GM12878 (cell line): ENCODE results near the gene FAM156A. TPM values are rescaled to one million over a fixed set of nuclear protein-coding genes. Genes with fewer than 3 reads are reported as not detected.
"Not testable (repeated sequence)": the region's sequence is repeated elsewhere in the genome, so short reads cannot be mapped to it uniquely, and the experiment has no call there.

Experiments used
- ATAC-seq: fragments of 200-7000 bp; cut with Tn5 transposase; 3 replicates; pipeline ENCODE4 v1.9.1; 2020; ENCODE audit warnings: mild to moderate bottlenecking, moderate library complexity
- BruUV-seq: library from RNA; stranded (reverse); fragments of 400-500 nt; replicated peaks from 2 replicates; lab custom pipeline; 2021; lab: Mats Ljungman, UMichigan
- CTCF ChIA-PET: fragments of 300-600 bp; sonication (Branson Sonifier 250); formaldehyde crosslinking; extraction: SDS; loops from one replicate; lab custom pipeline; 2021; ENCODE audit warnings: inconsistent platforms; lab: Yijun Ruan, JAX
- POLR2A ChIA-PET: fragments of 350-600 bp; formaldehyde crosslinking; extraction: SDS; loops from one replicate; lab custom pipeline; 2021; ENCODE audit warnings: inconsistent platforms; lab: Charles Lee
- RAD21 ChIA-PET: fragments of 300-600 bp; sonication (Branson Sonifier 250); formaldehyde crosslinking; loops from one replicate; lab custom pipeline; 2023; ENCODE audit warnings: antibody characterized with exemption; ENCODE audit not compliant: unreplicated experiment; lab: Charles Lee
- SMC1A ChIA-PET: fragments of 300-600 bp; sonication (Branson Sonifier 250); formaldehyde crosslinking; loops from one replicate; lab custom pipeline; 2023; ENCODE audit not compliant: unreplicated experiment, uncharacterized antibody; lab: Charles Lee
- DNase-seq: peaks from one replicate; pipeline ENCODE4 v3.0.0-alpha.2; 2011; ENCODE audit warnings: low read depth, low spot score
- FAIRE-seq: peaks from 3 replicates; lab custom pipeline; 2011; peaks lifted over from hg19 to GRCh38; lab: Jason Lieb, UNC
- H2AFZ ChIP-seq: 2 replicates; pipeline ENCODE4 v1.6.0; 2011; ENCODE audit warnings: low read depth, low read length, control low read depth; ENCODE audit not compliant: control insufficient read depth
- H3K27ac ChIP-seq: 2 replicates; pipeline ENCODE4 v1.5.1; 2011; ENCODE audit warnings: control low read depth; ENCODE audit not compliant: control insufficient read depth, insufficient read depth
- H3K27me3 ChIP-seq, 2 experiments: replicated peaks in 1 of 2; 2 replicates each; pipeline versions ENCODE4 v1.6.0 to v1.6.1; 2011; ENCODE audit warnings: low read length in 1 of 2; ENCODE audit not compliant: control insufficient read depth in 2 of 2, insufficient read depth in 2 of 2
- H3K36me3 ChIP-seq, 2 experiments: 2 replicates each; pipeline ENCODE4 v1.5.1; 2011; ENCODE audit warnings: low read length in 1 of 2; ENCODE audit not compliant: control insufficient read depth in 2 of 2, insufficient read depth in 2 of 2
- H3K4me1 ChIP-seq: 2 replicates; pipeline ENCODE4 v1.6.1; 2011; ENCODE audit warnings: mild to moderate bottlenecking, low read length, moderate library complexity, mixed read lengths; ENCODE audit not compliant: control insufficient read depth, insufficient read depth
- H3K4me2 ChIP-seq: 2 replicates; pipeline ENCODE4 v1.6.0; 2011; ENCODE audit warnings: control low read depth; ENCODE audit not compliant: control insufficient read depth, insufficient read depth
- H3K4me3 ChIP-seq: fragments of 200-600 bp; sonication (generic); 2 replicates; pipeline ENCODE4 v1.5.1; 2016
- H3K79me2 ChIP-seq: 2 replicates; pipeline ENCODE4 v1.6.0; 2011; ENCODE audit warnings: low read length; ENCODE audit not compliant: control insufficient read depth, insufficient read depth
- H3K9ac ChIP-seq: 2 replicates; pipeline ENCODE4 v1.8.0; 2011; ENCODE audit warnings: low read length, control low read depth, mixed read lengths; ENCODE audit not compliant: control insufficient read depth, insufficient read depth
- H3K9me3 ChIP-seq: replicated peaks from 3 replicates; pipeline ENCODE4 v1.5.1; 2011; ENCODE audit warnings: mild to moderate bottlenecking, low read length; ENCODE audit not compliant: control insufficient read depth, insufficient read depth
- H4K20me1 ChIP-seq: 2 replicates; pipeline ENCODE4 v1.6.0; 2011; ENCODE audit not compliant: control insufficient read depth, insufficient read depth
- WGBS: methylation state at CpG from one replicate; pipeline ENCODE4 v1.1.6; 2016; ENCODE audit warnings: low lambda C conversion rate; ENCODE audit not compliant: insufficient replicate concordance, insufficient coverage; ENCODE audit errors: missing lambda C conversion rate; 5-methylcytosine and 5-hydroxymethylcytosine counted together
- in situ Hi-C: fragments of 300-500 bp; cut with MboI; formaldehyde crosslinking; loops from 9 replicates; pipeline ENCODE4 v1.14.3; 2018; ENCODE audit warnings: mixed read lengths
- intact Hi-C: fragments of 100-400 bp; cut with micrococcal nuclease; formaldehyde crosslinking; loops from one replicate; pipeline ENCODE4 v1.14.2; 2022; ENCODE audit not compliant: unreplicated experiment
- polyA plus RNA-seq, 11 experiments: library from polyadenylated mRNA; depleted of rRNA in 4 of 11; unstranded in 6 of 11; stranded (reverse) in 5 of 11; fragments of >200 nt; fragmentation: Nextera tagmentation in 4 of 11; fragmentation: Illumina TruSeq in 1 of 11; extraction: Ambion mirVana in 4 of 11; extraction: Trizol in 1 of 11; gene quantifications; 1 replicate in 1 of 11; 2 replicates in 10 of 11; pipeline versions ENCODE4 v1.2.1 to v1.2.3, GENCODE V29; 2011 to 2016; ENCODE audit warnings: inconsistent platforms in 2 of 11, missing spikeins in 2 of 11, low read depth in 1 of 11
- total RNA-seq, 4 experiments: library from RNA; depleted of rRNA in 3 of 4; stranded (reverse); fragments of >200 nt in 3 of 4; fragmentation: Illumina TruSeq in 1 of 4; extraction: Trizol in 1 of 4; gene quantifications; 2 replicates each; pipeline versions ENCODE4 v1.2.1 to v1.2.3, GENCODE V29; 2013 to 2021

The FAM156A gene
- total and polyA plus RNA-seq, 10 of the 15 experiments (the other 5 are each of a cell fraction or from before 2014, with no cell fraction given) = 2.9 to 25.2 (median 16.3) TPM

- ATAC-seq, intact Hi-C loops, H3K4me1 ChIP-seq, BruUV-seq, H3K36me3 ChIP-seq, SMC1A ChIA-PET, H4K20me1 ChIP-seq, H3K9ac ChIP-seq, H3K27ac ChIP-seq, CTCF ChIA-PET, RAD21 ChIA-PET, FAIRE-seq, H3K27me3 ChIP-seq, POLR2A ChIA-PET, H3K4me3 ChIP-seq, H3K79me2 ChIP-seq, H3K4me2 ChIP-seq, H3K9me3 ChIP-seq, H2AFZ ChIP-seq, DNase-seq: not testable (repeated sequence)
- WGBS = 77% methylated on average over 11 of the region's 11 CpGs
- in situ Hi-C loops = loop anchor here (25.0 kb wide), 2 partner anchors 388 to 638 kb away; no protein-coding TSS in a partner anchor
Observed at GRCh38 chrX:52975576-52975975, 17.3 kb upstream of the FAM156A start.

GRCh38 chrX:52974336-52974992, 16.1 kb upstream of the FAM156A start:
- ATAC-seq, in situ Hi-C loops, H3K36me3 ChIP-seq, intact Hi-C loops, H4K20me1 ChIP-seq, H3K4me2 ChIP-seq, H2AFZ ChIP-seq, FAIRE-seq, RAD21 ChIA-PET, H3K4me1 ChIP-seq, POLR2A ChIA-PET, DNase-seq, H3K9ac ChIP-seq, CTCF ChIA-PET, SMC1A ChIA-PET, H3K27ac ChIP-seq, BruUV-seq, H3K79me2 ChIP-seq, H3K27me3 ChIP-seq, H3K9me3 ChIP-seq, H3K4me3 ChIP-seq: not testable (repeated sequence)
- WGBS = 40% methylated on average over 8 of the region's 8 CpGs

GRCh38 chrX:52967922-52968321, 9.6 kb upstream of the FAM156A start:
- BruUV-seq, SMC1A ChIA-PET, H4K20me1 ChIP-seq, in situ Hi-C loops, intact Hi-C loops, CTCF ChIA-PET, RAD21 ChIA-PET, H3K27ac ChIP-seq, H3K4me1 ChIP-seq, H3K36me3 ChIP-seq, ATAC-seq, H3K9ac ChIP-seq, POLR2A ChIA-PET, H2AFZ ChIP-seq, H3K4me2 ChIP-seq, H3K27me3 ChIP-seq, H3K4me3 ChIP-seq, H3K9me3 ChIP-seq, H3K79me2 ChIP-seq, FAIRE-seq, DNase-seq: not testable (repeated sequence)
- WGBS = no CpG with 5 or more reads among the region's 10 CpGs

GRCh38 chrX:52966993-52967738, 8.8 kb upstream of the FAM156A start:
- not testable (repeated sequence) for BruUV-seq, H3K9me3 ChIP-seq

More at GRCh38 chrX:52966993-52967738, 8.8 kb upstream of the FAM156A start:
- RAD21 ChIA-PET, in situ Hi-C loops, intact Hi-C loops, H3K4me1 ChIP-seq, POLR2A ChIA-PET, H3K27me3 ChIP-seq, FAIRE-seq, H3K79me2 ChIP-seq, CTCF ChIA-PET, SMC1A ChIA-PET, H4K20me1 ChIP-seq, H3K4me2 ChIP-seq, H3K36me3 ChIP-seq, DNase-seq, H3K27ac ChIP-seq, H2AFZ ChIP-seq, H3K9ac ChIP-seq, H3K4me3 ChIP-seq, ATAC-seq: not testable (repeated sequence)
- WGBS = no CpG with 5 or more reads among the region's 16 CpGs
